SW 1271 (cell line): ENCODE data around the gene SYDE1.
"Not testable (repeated sequence)": the region's sequence is repeated elsewhere in the genome, so short reads cannot be mapped to it uniquely, and the experiment has no call there.

Source experiments
- DNase-seq, 2 experiments: peaks; one replicate each; lab custom pipeline; 2025; lab: John Stamatoyannopoulos, UW

Gene SYDE1

GRCh38 chr19:15107061-15108010, at the start of gene SYDE1:
SYDE1 (plus strand) TSS chr19:15107401; CDS start chr19:15107434, 33 bp downstream.
- peak in 1 of 2 experiments; percentile 60 for DNase-seq

GRCh38 chr19:15062036-15062435, 45.2 kb upstream of the SYDE1 start:
- no peak for DNase-seq

- not testable (repeated sequence) for DNase-seq
These were observed 36.8 kb upstream of the SYDE1 start for GRCh38 chr19:15070386-15070785.

GRCh38 chr19:15072930-15073647, 34.1 kb upstream of the SYDE1 start:
- DNase-seq: no peak

GRCh38 chr19:15074371-15074770, 32.8 kb upstream of the SYDE1 start:
- no peak for DNase-seq

- no peak for DNase-seq
These were observed 31.4 kb upstream of the SYDE1 start for GRCh38 chr19:15075806-15076205.

- not testable (repeated sequence) for DNase-seq
These were observed 27.2 kb upstream of the SYDE1 start for GRCh38 chr19:15080002-15080401.

GRCh38 chr19:15081911-15082310, 25.3 kb upstream of the SYDE1 start, which contains the start of gene OR1I1:
OR1I1 (plus strand) TSS chr19:15082211; CDS start chr19:15087066, 4,855 bp downstream.
- DNase-seq: no peak

GRCh38 chr19:15087182-15087581, 20.0 kb upstream of the SYDE1 start:
- DNase-seq: no peak

- peak in 1 of 2 experiments; percentile 49 for DNase-seq
These were observed 15.1 kb upstream of the SYDE1 start for GRCh38 chr19:15091918-15092753.

- DNase-seq: no peak
These were observed 14.2 kb upstream of the SYDE1 start for GRCh38 chr19:15093001-15093400.

- DNase-seq: no peak
These were observed 11.0 kb upstream of the SYDE1 start for GRCh38 chr19:15096223-15096622.

- DNase-seq: not testable (repeated sequence)
These were observed 9.2 kb upstream of the SYDE1 start for GRCh38 chr19:15097980-15098379.

GRCh38 chr19:15098460-15098859, 8.7 kb upstream of the SYDE1 start:
- no peak for DNase-seq

- DNase-seq: no peak
These were observed 8.1 kb upstream of the SYDE1 start for GRCh38 chr19:15099017-15099582.

- peak in 1 of 2 experiments; percentile 19 for DNase-seq
These were observed 5.6 kb upstream of the SYDE1 start for GRCh38 chr19:15101479-15102082.

GRCh38 chr19:15104003-15104402, 3.2 kb upstream of the SYDE1 start:
- DNase-seq: no peak

GRCh38 chr19:15104411-15104810, 2.8 kb upstream of the SYDE1 start:
- DNase-seq: no peak

- DNase-seq: no peak
These were observed 2.2 kb upstream of the SYDE1 start for GRCh38 chr19:15105044-15105443.

GRCh38 chr19:15108145-15108844, 1.1 kb downstream of the SYDE1 start:
- DNase-seq: no peak
